Measurements from ENCODE around the gene CMTM6.

DNA sequence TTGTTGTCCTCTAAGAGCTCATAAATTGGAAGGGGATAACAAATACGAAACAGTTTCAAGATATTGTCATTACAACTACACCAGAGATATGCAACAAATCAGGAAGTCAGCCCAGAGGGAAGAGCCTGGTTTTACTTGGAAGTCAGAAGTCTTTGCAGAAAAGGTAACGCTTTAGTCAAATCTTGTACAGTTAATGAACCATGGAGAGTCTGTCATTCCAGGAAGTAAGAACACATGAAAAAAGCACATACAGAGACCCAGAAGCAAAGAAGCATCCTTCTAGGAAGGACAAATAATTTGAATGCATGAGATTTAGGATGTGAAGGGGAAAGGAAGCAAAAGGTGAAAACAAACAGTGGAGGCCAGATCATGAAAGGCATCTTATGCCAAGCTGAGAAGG lies 48.4 kb upstream of the CMTM6 start:
- TF ChIP-seq ZNF416 (tag by site-specific recombination; IDR thresholded peaks at IDR 0.05) (no peak), SETDB1 (IDR thresholded peaks at IDR 0.05; ENCODE audit: insufficient read length, low read length) (no peak), ZNF274 (IDR thresholded peaks at IDR 0.05; ENCODE audit: low read length) (no peak), ZNF274 (tag by site-specific recombination; IDR thresholded peaks at IDR 0.05; ENCODE audit: borderline replicate concordance) (no peak), ZBTB21 (tag by site-specific recombination; IDR thresholded peaks at IDR 0.05) (no peak), ZNF621 (tag by site-specific recombination; IDR thresholded peaks at IDR 0.05) (no peak)
- TF ChIP-seq, protein P1, sequence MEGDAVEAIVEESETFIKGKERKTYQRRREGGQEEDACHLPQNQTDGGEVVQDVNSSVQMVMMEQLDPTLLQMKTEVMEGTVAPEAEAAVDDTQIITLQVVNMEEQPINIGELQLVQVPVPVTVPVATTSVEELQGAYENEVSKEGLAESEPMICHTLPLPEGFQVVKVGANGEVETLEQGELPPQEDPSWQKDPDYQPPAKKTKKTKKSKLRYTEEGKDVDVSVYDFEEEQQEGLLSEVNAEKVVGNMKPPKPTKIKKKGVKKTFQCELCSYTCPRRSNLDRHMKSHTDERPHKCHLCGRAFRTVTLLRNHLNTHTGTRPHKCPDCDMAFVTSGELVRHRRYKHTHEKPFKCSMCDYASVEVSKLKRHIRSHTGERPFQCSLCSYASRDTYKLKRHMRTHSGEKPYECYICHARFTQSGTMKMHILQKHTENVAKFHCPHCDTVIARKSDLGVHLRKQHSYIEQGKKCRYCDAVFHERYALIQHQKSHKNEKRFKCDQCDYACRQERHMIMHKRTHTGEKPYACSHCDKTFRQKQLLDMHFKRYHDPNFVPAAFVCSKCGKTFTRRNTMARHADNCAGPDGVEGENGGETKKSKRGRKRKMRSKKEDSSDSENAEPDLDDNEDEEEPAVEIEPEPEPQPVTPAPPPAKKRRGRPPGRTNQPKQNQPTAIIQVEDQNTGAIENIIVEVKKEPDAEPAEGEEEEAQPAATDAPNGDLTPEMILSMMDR (tag by site-specific recombination; IDR thresholded peaks at IDR 0.05): no peak
- TF ChIP-seq, protein P2, sequence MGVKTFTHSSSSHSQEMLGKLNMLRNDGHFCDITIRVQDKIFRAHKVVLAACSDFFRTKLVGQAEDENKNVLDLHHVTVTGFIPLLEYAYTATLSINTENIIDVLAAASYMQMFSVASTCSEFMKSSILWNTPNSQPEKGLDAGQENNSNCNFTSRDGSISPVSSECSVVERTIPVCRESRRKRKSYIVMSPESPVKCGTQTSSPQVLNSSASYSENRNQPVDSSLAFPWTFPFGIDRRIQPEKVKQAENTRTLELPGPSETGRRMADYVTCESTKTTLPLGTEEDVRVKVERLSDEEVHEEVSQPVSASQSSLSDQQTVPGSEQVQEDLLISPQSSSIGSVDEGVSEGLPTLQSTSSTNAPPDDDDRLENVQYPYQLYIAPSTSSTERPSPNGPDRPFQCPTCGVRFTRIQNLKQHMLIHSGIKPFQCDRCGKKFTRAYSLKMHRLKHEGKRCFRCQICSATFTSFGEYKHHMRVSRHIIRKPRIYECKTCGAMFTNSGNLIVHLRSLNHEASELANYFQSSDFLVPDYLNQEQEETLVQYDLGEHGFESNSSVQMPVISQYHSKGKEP (tag by site-specific recombination; IDR thresholded peaks at IDR 0.05): no peak
- TF ChIP-seq, protein P3, sequence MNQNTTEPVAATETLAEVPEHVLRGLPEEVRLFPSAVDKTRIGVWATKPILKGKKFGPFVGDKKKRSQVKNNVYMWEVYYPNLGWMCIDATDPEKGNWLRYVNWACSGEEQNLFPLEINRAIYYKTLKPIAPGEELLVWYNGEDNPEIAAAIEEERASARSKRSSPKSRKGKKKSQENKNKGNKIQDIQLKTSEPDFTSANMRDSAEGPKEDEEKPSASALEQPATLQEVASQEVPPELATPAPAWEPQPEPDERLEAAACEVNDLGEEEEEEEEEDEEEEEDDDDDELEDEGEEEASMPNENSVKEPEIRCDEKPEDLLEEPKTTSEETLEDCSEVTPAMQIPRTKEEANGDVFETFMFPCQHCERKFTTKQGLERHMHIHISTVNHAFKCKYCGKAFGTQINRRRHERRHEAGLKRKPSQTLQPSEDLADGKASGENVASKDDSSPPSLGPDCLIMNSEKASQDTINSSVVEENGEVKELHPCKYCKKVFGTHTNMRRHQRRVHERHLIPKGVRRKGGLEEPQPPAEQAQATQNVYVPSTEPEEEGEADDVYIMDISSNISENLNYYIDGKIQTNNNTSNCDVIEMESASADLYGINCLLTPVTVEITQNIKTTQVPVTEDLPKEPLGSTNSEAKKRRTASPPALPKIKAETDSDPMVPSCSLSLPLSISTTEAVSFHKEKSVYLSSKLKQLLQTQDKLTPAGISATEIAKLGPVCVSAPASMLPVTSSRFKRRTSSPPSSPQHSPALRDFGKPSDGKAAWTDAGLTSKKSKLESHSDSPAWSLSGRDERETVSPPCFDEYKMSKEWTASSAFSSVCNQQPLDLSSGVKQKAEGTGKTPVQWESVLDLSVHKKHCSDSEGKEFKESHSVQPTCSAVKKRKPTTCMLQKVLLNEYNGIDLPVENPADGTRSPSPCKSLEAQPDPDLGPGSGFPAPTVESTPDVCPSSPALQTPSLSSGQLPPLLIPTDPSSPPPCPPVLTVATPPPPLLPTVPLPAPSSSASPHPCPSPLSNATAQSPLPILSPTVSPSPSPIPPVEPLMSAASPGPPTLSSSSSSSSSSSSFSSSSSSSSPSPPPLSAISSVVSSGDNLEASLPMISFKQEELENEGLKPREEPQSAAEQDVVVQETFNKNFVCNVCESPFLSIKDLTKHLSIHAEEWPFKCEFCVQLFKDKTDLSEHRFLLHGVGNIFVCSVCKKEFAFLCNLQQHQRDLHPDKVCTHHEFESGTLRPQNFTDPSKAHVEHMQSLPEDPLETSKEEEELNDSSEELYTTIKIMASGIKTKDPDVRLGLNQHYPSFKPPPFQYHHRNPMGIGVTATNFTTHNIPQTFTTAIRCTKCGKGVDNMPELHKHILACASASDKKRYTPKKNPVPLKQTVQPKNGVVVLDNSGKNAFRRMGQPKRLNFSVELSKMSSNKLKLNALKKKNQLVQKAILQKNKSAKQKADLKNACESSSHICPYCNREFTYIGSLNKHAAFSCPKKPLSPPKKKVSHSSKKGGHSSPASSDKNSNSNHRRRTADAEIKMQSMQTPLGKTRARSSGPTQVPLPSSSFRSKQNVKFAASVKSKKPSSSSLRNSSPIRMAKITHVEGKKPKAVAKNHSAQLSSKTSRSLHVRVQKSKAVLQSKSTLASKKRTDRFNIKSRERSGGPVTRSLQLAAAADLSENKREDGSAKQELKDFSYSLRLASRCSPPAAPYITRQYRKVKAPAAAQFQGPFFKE (tag by site-specific recombination; IDR thresholded peaks at IDR 0.05; ENCODE audit: borderline replicate concordance): no peak

All from HEK293 (cell line).